Osteoblast (primary cell): Measurements from ENCODE around the gene ACTR10. TPM values are rescaled to one million over a fixed set of nuclear protein-coding genes. Genes with fewer than 3 reads are reported as not detected.
"Not testable (repeated sequence)": the region's sequence is repeated elsewhere in the genome, so short reads cannot be mapped to it uniquely, and the experiment has no call there.

ENCODE experiments used
- DNase-seq: peaks from one replicate; pipeline ENCODE4 v3.0.0; 2011; ENCODE audit warnings: low spot score, mixed read lengths; ENCODE audit not compliant: insufficient read length; ENCODE audit errors: missing footprints
- H2AFZ ChIP-seq: 2 replicates; pipeline ENCODE4 v1.6.0; 2011; ENCODE audit warnings: mild to moderate bottlenecking, low read length
- H3K27ac ChIP-seq: 2 replicates; pipeline ENCODE4 v1.5.1; 2011; ENCODE audit warnings: mild to moderate bottlenecking, low read depth, low read length, moderate library complexity
- H3K27me3 ChIP-seq: 2 replicates; pipeline ENCODE4 v1.6.0; 2012; ENCODE audit warnings: mild to moderate bottlenecking, control low read depth, inconsistent platforms, low read length, moderate library complexity; ENCODE audit not compliant: insufficient read depth
- H3K36me3 ChIP-seq: 2 replicates; pipeline ENCODE4 v1.5.1; 2011; ENCODE audit warnings: mild to moderate bottlenecking, low read length, control low read depth, moderate library complexity; ENCODE audit not compliant: insufficient read depth
- H3K4me1 ChIP-seq: 2 replicates; pipeline ENCODE4 v1.5.1; 2011; ENCODE audit warnings: mild to moderate bottlenecking, low read length, control low read depth, moderate library complexity; ENCODE audit not compliant: insufficient read depth
- H3K4me2 ChIP-seq: 2 replicates; pipeline ENCODE4 v1.6.0; 2011; ENCODE audit warnings: mild to moderate bottlenecking, low read length; ENCODE audit not compliant: insufficient read depth
- H3K4me3 ChIP-seq: fragments of 200-600 bp; sonication (generic); 3 replicates; pipeline ENCODE4 v1.5.1; 2012; ENCODE audit warnings: mild to moderate bottlenecking, low read length, inconsistent platforms; ENCODE audit not compliant: insufficient read depth
- H3K79me2 ChIP-seq: 2 replicates; pipeline ENCODE4 v1.6.0; 2012; ENCODE audit warnings: mild to moderate bottlenecking, low read length, control low read depth, inconsistent platforms; ENCODE audit not compliant: insufficient read depth
- H3K9me3 ChIP-seq: 2 replicates; pipeline ENCODE4 v1.5.1; 2011; ENCODE audit warnings: low read depth, low read length, control low read depth
- H4K20me1 ChIP-seq: 2 replicates; pipeline ENCODE4 v1.6.0; 2012; ENCODE audit warnings: mild to moderate bottlenecking, low read length, control low read depth; ENCODE audit not compliant: insufficient read depth
- CTCF ChIP-seq: IDR thresholded peaks from 2 replicates; pipeline ENCODE4 v1.5.1; 2011; ENCODE audit warnings: mild to moderate bottlenecking, low read depth, low read length, moderate library complexity; ENCODE audit errors: extremely low read depth
- total RNA-seq: library from RNA; depleted of rRNA; stranded (reverse); fragments of >200 nt; gene quantifications from 2 replicates; pipeline ENCODE4 v1.2.3, GENCODE V29; 2012

The ACTR10 gene
- total RNA-seq, 1 donor = 63.0 TPM

- TF ChIP-seq CTCF = no peak
- peaks cover 51% of the 10 kb centered on the region for H3K79me2 ChIP-seq
Measured at GRCh38 chr14:58244556-58245387, 44.8 kb downstream of the ACTR10 start, which contains the start of gene PSMA3. Gene PSMA3 (plus strand): TSS chr14:58244843. CDS start chr14:58244921, 78 bp downstream.

GRCh38 chr14:58245562-58245961 lies 45.6 kb downstream of the ACTR10 start:
- no peak for TF ChIP-seq CTCF
- DNase-seq = peak; percentile 9
- peaks cover 8% of the 10 kb centered on the region for H3K36me3 ChIP-seq
- peak overlapping the region; percentile 100 for H3K4me2 ChIP-seq
- H4K20me1 ChIP-seq = peaks cover 16% of the 10 kb centered on the region
- no peaks in the 10 kb centered on the region for H3K9me3 ChIP-seq
- H3K79me2 ChIP-seq = peaks cover 58% of the 10 kb centered on the region
- no peak overlapping the region for H2AFZ ChIP-seq
- H3K4me1 ChIP-seq = peaks cover 23% of the 10 kb centered on the region
- H3K4me3 ChIP-seq = peak overlapping the region; percentile 89
- H3K27me3 ChIP-seq = no peaks in the 10 kb centered on the region
- peak overlapping the region; percentile 96 for H3K27ac ChIP-seq

More at GRCh38 chr14:58244556-58245387, 44.8 kb downstream of the ACTR10 start, which contains the start of gene PSMA3:
- H3K27ac ChIP-seq = peak within 1 kb of the TSS; percentile 96
- DNase-seq = peak; percentile 93
- peak within 1 kb of the TSS; percentile 100 for H3K4me2 ChIP-seq
- peaks cover 3% of the 10 kb centered on the region for H3K36me3 ChIP-seq
- H4K20me1 ChIP-seq = peaks cover 15% of the 10 kb centered on the region
- H3K4me1 ChIP-seq = peaks cover 23% of the 10 kb centered on the region
- peak within 1 kb of the TSS; percentile 89 for H3K4me3 ChIP-seq
- no peaks in the 10 kb centered on the region for H3K27me3 ChIP-seq
- no peaks in the 10 kb centered on the region for H3K9me3 ChIP-seq
- H2AFZ ChIP-seq = peak within 1 kb of the TSS; percentile 99

- Histone ChIP-seq H3K9me3 (no peaks in the 10 kb centered on the region), H3K4me3 (no peak overlapping the region), H3K27ac (no peak overlapping the region), H3K4me1 (peaks cover 23% of the 10 kb centered on the region), H3K36me3 (peaks cover 40% of the 10 kb centered on the region), H3K27me3 (no peaks in the 10 kb centered on the region), H3K79me2 (peaks cover 92% of the 10 kb centered on the region), H4K20me1 (peaks cover 19% of the 10 kb centered on the region), H3K4me2 (no peak overlapping the region), H2AFZ (no peak overlapping the region)
- no peak for TF ChIP-seq CTCF
- DNase-seq = no peak
Measured at GRCh38 chr14:58249611-58250010, 49.7 kb downstream of the ACTR10 start.

DNA sequence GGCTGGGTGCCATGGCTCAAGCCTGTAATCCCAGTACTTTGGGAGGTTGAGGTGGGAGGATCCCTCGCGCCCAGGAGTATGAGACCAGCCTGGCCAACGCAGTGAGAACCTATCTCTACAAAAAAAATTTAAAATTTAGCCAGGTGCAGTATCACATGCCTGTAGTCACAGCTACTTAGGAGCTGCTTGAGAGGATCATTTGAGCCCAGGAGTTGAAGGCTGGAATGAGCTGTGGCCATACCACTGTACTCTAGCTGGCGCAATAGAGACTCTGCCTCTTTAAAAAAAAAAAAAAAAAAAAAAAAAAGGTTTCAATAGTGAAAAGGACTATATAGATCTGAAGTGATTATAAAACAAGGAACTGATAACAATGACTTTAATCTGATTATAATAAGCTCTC lies 58.2 kb downstream of the ACTR10 start:
- H4K20me1 ChIP-seq = no peaks in the 10 kb centered on the region
- peaks cover 60% of the 10 kb centered on the region for H3K36me3 ChIP-seq
- no peak overlapping the region for H2AFZ ChIP-seq
- no peak for TF ChIP-seq CTCF
- H3K27me3 ChIP-seq = no peaks in the 10 kb centered on the region
- H3K4me3 ChIP-seq = no peak overlapping the region
- no peak for DNase-seq
- H3K4me2 ChIP-seq = no peak overlapping the region
- H3K79me2 ChIP-seq = peaks cover 38% of the 10 kb centered on the region
- H3K9me3 ChIP-seq = no peaks in the 10 kb centered on the region
- no peak overlapping the region for H3K27ac ChIP-seq
- H3K4me1 ChIP-seq = no peaks in the 10 kb centered on the region

- not testable (repeated sequence) for H3K4me1 ChIP-seq, H2AFZ ChIP-seq, H3K27me3 ChIP-seq, H4K20me1 ChIP-seq, H3K27ac ChIP-seq, H3K4me3 ChIP-seq, H3K9me3 ChIP-seq, H3K4me2 ChIP-seq, DNase-seq
- peaks cover 78% of the 10 kb centered on the region for H3K36me3 ChIP-seq
- H3K79me2 ChIP-seq = peaks cover 32% of the 10 kb centered on the region
Measured at GRCh38 chr14:58262005-58262404, 62.1 kb downstream of the ACTR10 start.
